GM18526 (cell line): ENCODE results near the gene INPP5A.

Source experiments
- POLR2A ChIP-seq: IDR thresholded peaks from 3 replicates; pipeline ENCODE4 v1.6.1; 2011; ENCODE audit not compliant: insufficient read length; ENCODE audit errors: extremely low read depth

INPP5A gene

GRCh38 chr10:132755166-132755711 lies 217.7 kb downstream of the INPP5A start:
- no peak for TF ChIP-seq POLR2A

- no peak for TF ChIP-seq POLR2A
These were observed 219.0 kb downstream of the INPP5A start for GRCh38 chr10:132756591-132756990.

- TF ChIP-seq POLR2A: no peak
These were observed 219.6 kb downstream of the INPP5A start for GRCh38 chr10:132757171-132757570.

- no peak for TF ChIP-seq POLR2A
These were observed 221.3 kb downstream of the INPP5A start for GRCh38 chr10:132758865-132759264.

GRCh38 chr10:132761395-132762060 lies 223.9 kb downstream of the INPP5A start:
- TF ChIP-seq POLR2A: no peak

- TF ChIP-seq POLR2A: no peak
These were observed 224.7 kb downstream of the INPP5A start for GRCh38 chr10:132762267-132762666.

GRCh38 chr10:132763545-132763944 lies 226.0 kb downstream of the INPP5A start:
- no peak for TF ChIP-seq POLR2A

- TF ChIP-seq POLR2A: no peak
These were observed 226.5 kb downstream of the INPP5A start for GRCh38 chr10:132764108-132764507.

GRCh38 chr10:132765435-132765834 lies 227.8 kb downstream of the INPP5A start:
- TF ChIP-seq POLR2A: no peak

- TF ChIP-seq POLR2A: no peak
These were observed 228.7 kb downstream of the INPP5A start for GRCh38 chr10:132766291-132766690.

- TF ChIP-seq POLR2A: no peak
These were observed 231.0 kb downstream of the INPP5A start for GRCh38 chr10:132768346-132769248.

- TF ChIP-seq POLR2A: no peak
These were observed 232.8 kb downstream of the INPP5A start for GRCh38 chr10:132770061-132771021.

GRCh38 chr10:132774181-132774901 lies 236.8 kb downstream of the INPP5A start:
- TF ChIP-seq POLR2A: no peak
